ENCODE measurements around the gene LTBP2.

Gene LTBP2

DNA sequence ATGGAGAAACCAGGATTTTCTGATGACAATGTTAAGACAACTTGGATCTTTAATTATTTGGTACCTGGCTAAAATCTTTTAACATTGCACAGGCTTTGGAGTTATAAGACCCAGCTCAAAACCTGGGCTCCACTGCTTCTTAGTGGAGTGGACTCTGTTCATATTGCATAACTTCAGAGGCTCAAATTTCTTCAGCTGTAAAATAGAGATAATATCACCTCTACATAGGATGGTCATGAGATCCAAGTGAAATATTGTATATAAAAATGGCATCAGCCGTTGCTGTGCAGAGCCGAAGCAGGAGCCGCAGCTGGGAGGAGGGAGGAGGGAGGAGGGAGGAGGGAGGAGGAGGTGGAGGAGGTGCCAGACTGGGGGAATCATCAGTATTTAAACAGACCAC lies 129.5 kb downstream of the LTBP2 start:
- H3K27ac ChIP-seq (ENCODE audit: extremely low read depth, low read depth, low read length): no peak overlapping the region
- peaks cover 4 to 66% of the 10 kb centered on the region in 2 experiments; a peak in 2 of 3 replicates for H3K36me3 ChIP-seq (ENCODE audit: control insufficient read depth in 2 of 2, insufficient read depth in 1 of 2, low read length in 2 of 2)
- H3K9me3 ChIP-seq (ENCODE audit: control insufficient read depth, insufficient read depth, low read depth, low read length): no peaks in the 10 kb centered on the region
- H3K4me1 ChIP-seq (ENCODE audit: control insufficient read depth, insufficient read depth, low read length): no peaks in the 10 kb centered on the region
- ChIA-PET CTCF (interaction anchor here (1.8 kb wide), 1 partner anchor 121 kb away, joined by 5 read pairs; no protein-coding TSS in a partner anchor), POLR2A (no interaction called here)
- TF ChIP-seq, protein P1, sequence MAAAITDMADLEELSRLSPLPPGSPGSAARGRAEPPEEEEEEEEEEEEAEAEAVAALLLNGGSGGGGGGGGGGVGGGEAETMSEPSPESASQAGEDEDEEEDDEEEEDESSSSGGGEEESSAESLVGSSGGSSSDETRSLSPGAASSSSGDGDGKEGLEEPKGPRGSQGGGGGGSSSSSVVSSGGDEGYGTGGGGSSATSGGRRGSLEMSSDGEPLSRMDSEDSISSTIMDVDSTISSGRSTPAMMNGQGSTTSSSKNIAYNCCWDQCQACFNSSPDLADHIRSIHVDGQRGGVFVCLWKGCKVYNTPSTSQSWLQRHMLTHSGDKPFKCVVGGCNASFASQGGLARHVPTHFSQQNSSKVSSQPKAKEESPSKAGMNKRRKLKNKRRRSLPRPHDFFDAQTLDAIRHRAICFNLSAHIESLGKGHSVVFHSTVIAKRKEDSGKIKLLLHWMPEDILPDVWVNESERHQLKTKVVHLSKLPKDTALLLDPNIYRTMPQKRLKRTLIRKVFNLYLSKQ (tag by site-specific recombination; IDR thresholded peaks at IDR 0.05; ENCODE audit: borderline replicate concordance): no peak
- no peak for TF ChIP-seq ZBTB8A (tag by site-specific recombination; IDR thresholded peaks at IDR 0.05)
- TF ChIP-seq ZBTB7A (tag by site-specific recombination; IDR thresholded peaks at IDR 0.05; ENCODE audit: low read depth): no peak
- no peak for TF ChIP-seq ZNF311 (tag by site-specific recombination; IDR thresholded peaks at IDR 0.05; ENCODE audit: borderline replicate concordance)
- no peak for TF ChIP-seq ZNF24 (tag by site-specific recombination; IDR thresholded peaks at IDR 0.05)
- TF ChIP-seq KLF7 (tag by site-specific recombination; IDR thresholded peaks at IDR 0.05; ENCODE audit: borderline replicate concordance): no peak
- no peak for TF ChIP-seq ZNF664 (tag by site-specific recombination; IDR thresholded peaks at IDR 0.05)
- TF ChIP-seq ZNF561 (tag by site-specific recombination; IDR thresholded peaks at IDR 0.05; ENCODE audit: borderline replicate concordance): no peak
- TF ChIP-seq, protein P2, sequence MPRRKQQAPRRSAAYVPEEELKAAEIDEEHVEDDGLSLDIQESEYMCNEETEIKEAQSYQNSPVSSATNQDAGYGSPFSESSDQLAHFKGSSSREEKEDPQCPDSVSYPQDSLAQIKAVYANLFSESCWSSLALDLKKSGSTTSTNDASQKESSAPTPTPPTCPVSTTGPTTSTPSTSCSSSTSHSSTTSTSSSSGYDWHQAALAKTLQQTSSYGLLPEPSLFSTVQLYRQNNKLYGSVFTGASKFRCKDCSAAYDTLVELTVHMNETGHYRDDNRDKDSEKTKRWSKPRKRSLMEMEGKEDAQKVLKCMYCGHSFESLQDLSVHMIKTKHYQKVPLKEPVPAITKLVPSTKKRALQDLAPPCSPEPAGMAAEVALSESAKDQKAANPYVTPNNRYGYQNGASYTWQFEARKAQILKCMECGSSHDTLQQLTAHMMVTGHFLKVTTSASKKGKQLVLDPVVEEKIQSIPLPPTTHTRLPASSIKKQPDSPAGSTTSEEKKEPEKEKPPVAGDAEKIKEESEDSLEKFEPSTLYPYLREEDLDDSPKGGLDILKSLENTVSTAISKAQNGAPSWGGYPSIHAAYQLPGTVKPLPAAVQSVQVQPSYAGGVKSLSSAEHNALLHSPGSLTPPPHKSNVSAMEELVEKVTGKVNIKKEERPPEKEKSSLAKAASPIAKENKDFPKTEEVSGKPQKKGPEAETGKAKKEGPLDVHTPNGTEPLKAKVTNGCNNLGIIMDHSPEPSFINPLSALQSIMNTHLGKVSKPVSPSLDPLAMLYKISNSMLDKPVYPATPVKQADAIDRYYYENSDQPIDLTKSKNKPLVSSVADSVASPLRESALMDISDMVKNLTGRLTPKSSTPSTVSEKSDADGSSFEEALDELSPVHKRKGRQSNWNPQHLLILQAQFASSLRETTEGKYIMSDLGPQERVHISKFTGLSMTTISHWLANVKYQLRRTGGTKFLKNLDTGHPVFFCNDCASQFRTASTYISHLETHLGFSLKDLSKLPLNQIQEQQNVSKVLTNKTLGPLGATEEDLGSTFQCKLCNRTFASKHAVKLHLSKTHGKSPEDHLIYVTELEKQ (tag by site-specific recombination; IDR thresholded peaks at IDR 0.05; ENCODE audit: borderline replicate concordance): no peak
- no peak for TF ChIP-seq ZNF350 (tag by site-specific recombination; IDR thresholded peaks at IDR 0.05)
- no peak for TF ChIP-seq SCRT1 (tag by site-specific recombination; IDR thresholded peaks at IDR 0.05; ENCODE audit: borderline replicate concordance)
- H3K4me3 ChIP-seq (ENCODE audit: low read depth, low read length): no peak overlapping the region

DNA sequence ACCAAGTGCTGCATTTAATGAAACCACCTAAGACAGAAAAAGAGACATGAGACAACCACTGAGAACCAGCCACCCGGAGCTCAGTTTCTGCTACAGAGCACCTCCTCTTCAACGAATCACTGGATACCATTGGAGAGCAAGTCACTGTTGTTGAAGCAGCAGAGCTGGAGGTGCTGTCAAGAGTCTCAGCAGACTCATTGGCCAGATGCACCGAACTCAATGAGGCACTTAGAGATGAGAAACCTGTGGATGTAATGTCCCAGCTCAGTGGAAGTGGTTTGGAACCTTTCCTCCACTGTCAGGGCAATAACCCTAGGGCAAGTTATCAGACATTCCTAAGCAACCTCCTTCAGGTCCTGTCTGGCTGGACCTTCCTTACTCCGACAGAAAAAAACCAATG lies 132.0 kb downstream of the LTBP2 start:
- CTCF ChIA-PET: interaction anchor here (0.6 to 2.9 kb wide), 10 partner anchors 10 to 505 kb away, joined by 3 to 18 read pairs (median 3); no protein-coding TSS in a partner anchor
- no peaks in the 10 kb centered on the region for H3K4me1 ChIP-seq (ENCODE audit: control insufficient read depth, insufficient read depth, low read length)
- H3K36me3 ChIP-seq (ENCODE audit: control insufficient read depth in 2 of 2, insufficient read depth in 1 of 2, low read length in 2 of 2): peaks cover 4 to 72% of the 10 kb centered on the region in 2 experiments; a peak in 2 of 3 replicates
- H3K9me3 ChIP-seq (ENCODE audit: control insufficient read depth, insufficient read depth, low read depth, low read length): no peaks in the 10 kb centered on the region
- H3K27ac ChIP-seq (ENCODE audit: extremely low read depth, low read depth, low read length): no peak overlapping the region
- H3K4me3 ChIP-seq (ENCODE audit: low read depth, low read length): no peak overlapping the region
- POLR2A ChIA-PET: interaction anchor here (0.7 to 1.2 kb wide), 2 partner anchors 13 to 283 kb away, joined by 3 read pairs; partner anchors contain the start of genes ISCA2 and NPC2
- TF ChIP-seq ZNF514 (tag by site-specific recombination; IDR thresholded peaks at IDR 0.05) (no peak), KLF9 (tag by site-specific recombination; IDR thresholded peaks at IDR 0.05; ENCODE audit: low read depth) (no peak), ZNF2 (tag by site-specific recombination; IDR thresholded peaks at IDR 0.05) (no peak), YY2 (tag by site-specific recombination; IDR thresholded peaks at IDR 0.05) (no peak), ZNF555 (tag by site-specific recombination; conservative IDR thresholded peaks at IDR 0.05) (no peak), MZF1 (tag by site-specific recombination; IDR thresholded peaks at IDR 0.05; ENCODE audit: borderline replicate concordance) (no peak), SP3 (tag by site-specific recombination; IDR thresholded peaks at IDR 0.05) (no peak), ZNF140 (tag by site-specific recombination; IDR thresholded peaks at IDR 0.05) (no peak)
- TF ChIP-seq, protein P3, sequence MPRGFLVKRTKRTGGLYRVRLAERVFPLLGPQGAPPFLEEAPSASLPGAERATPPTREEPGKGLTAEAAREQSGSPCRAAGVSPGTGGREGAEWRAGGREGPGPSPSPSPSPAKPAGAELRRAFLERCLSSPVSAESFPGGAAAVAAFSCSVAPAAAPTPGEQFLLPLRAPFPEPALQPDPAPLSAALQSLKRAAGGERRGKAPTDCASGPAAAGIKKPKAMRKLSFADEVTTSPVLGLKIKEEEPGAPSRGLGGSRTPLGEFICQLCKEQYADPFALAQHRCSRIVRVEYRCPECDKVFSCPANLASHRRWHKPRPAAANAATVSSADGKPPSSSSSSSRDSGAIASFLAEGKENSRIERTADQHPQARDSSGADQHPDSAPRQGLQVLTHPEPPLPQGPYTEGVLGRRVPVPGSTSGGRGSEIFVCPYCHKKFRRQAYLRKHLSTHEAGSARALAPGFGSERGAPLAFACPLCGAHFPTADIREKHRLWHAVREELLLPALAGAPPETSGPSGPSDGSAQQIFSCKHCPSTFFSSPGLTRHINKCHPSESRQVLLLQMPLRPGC (tag by site-specific recombination; IDR thresholded peaks at IDR 0.05): no peak
- TF ChIP-seq, protein P4, sequence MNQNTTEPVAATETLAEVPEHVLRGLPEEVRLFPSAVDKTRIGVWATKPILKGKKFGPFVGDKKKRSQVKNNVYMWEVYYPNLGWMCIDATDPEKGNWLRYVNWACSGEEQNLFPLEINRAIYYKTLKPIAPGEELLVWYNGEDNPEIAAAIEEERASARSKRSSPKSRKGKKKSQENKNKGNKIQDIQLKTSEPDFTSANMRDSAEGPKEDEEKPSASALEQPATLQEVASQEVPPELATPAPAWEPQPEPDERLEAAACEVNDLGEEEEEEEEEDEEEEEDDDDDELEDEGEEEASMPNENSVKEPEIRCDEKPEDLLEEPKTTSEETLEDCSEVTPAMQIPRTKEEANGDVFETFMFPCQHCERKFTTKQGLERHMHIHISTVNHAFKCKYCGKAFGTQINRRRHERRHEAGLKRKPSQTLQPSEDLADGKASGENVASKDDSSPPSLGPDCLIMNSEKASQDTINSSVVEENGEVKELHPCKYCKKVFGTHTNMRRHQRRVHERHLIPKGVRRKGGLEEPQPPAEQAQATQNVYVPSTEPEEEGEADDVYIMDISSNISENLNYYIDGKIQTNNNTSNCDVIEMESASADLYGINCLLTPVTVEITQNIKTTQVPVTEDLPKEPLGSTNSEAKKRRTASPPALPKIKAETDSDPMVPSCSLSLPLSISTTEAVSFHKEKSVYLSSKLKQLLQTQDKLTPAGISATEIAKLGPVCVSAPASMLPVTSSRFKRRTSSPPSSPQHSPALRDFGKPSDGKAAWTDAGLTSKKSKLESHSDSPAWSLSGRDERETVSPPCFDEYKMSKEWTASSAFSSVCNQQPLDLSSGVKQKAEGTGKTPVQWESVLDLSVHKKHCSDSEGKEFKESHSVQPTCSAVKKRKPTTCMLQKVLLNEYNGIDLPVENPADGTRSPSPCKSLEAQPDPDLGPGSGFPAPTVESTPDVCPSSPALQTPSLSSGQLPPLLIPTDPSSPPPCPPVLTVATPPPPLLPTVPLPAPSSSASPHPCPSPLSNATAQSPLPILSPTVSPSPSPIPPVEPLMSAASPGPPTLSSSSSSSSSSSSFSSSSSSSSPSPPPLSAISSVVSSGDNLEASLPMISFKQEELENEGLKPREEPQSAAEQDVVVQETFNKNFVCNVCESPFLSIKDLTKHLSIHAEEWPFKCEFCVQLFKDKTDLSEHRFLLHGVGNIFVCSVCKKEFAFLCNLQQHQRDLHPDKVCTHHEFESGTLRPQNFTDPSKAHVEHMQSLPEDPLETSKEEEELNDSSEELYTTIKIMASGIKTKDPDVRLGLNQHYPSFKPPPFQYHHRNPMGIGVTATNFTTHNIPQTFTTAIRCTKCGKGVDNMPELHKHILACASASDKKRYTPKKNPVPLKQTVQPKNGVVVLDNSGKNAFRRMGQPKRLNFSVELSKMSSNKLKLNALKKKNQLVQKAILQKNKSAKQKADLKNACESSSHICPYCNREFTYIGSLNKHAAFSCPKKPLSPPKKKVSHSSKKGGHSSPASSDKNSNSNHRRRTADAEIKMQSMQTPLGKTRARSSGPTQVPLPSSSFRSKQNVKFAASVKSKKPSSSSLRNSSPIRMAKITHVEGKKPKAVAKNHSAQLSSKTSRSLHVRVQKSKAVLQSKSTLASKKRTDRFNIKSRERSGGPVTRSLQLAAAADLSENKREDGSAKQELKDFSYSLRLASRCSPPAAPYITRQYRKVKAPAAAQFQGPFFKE (tag by site-specific recombination; IDR thresholded peaks at IDR 0.05; ENCODE audit: borderline replicate concordance): no peak
